HG02588 (cell line): Measurements from ENCODE around the gene FERD3L.

Source experiments
- ATAC-seq: cut with Tn5 transposase; IDR thresholded peaks from one replicate; pipeline ENCODE4 v1.9.1; 2021; ENCODE audit warnings: mild to moderate bottlenecking, moderate library complexity; ENCODE audit not compliant: unreplicated experiment

The FERD3L gene

GRCh38 chr7:19117091-19117869, 27.9 kb downstream of the FERD3L start, which contains the start of gene TWIST1:
Gene TWIST1 (minus strand): TSS chr7:19117636. CDS start chr7:19117321, 315 bp downstream.
- ATAC-seq: no peak

GRCh38 chr7:19116121-19117090, 28.8 kb downstream of the FERD3L start:
- no peak for ATAC-seq

- no peak for ATAC-seq
Observed at GRCh38 chr7:19114551-19114855, 30.7 kb downstream of the FERD3L start.

GRCh38 chr7:19113855-19114550, 31.2 kb downstream of the FERD3L start:
- no peak for ATAC-seq

GRCh38 chr7:19113002-19113350, 32.2 kb downstream of the FERD3L start:
- ATAC-seq: no peak

GRCh38 chr7:19112274-19113001, 32.8 kb downstream of the FERD3L start:
- ATAC-seq: no peak

GRCh38 chr7:19111474-19112273, 33.5 kb downstream of the FERD3L start:
- ATAC-seq: no peak

GRCh38 chr7:19110776-19111175, 34.4 kb downstream of the FERD3L start:
- no peak for ATAC-seq

- ATAC-seq: no peak
Observed at GRCh38 chr7:19110026-19110730, 35.0 kb downstream of the FERD3L start.

- ATAC-seq: no peak
Observed at GRCh38 chr7:19109000-19109946, 35.9 kb downstream of the FERD3L start.

GRCh38 chr7:19107356-19108146, 37.7 kb downstream of the FERD3L start:
- no peak for ATAC-seq

GRCh38 chr7:19107081-19107355, 38.2 kb downstream of the FERD3L start:
- ATAC-seq: no peak

GRCh38 chr7:19106241-19107080, 38.8 kb downstream of the FERD3L start:
- no peak for ATAC-seq

- ATAC-seq: no peak
Observed at GRCh38 chr7:19105546-19105945, 39.7 kb downstream of the FERD3L start.

GRCh38 chr7:19104811-19105210, 40.4 kb downstream of the FERD3L start:
- ATAC-seq: no peak

GRCh38 chr7:19102884-19103283, 42.3 kb downstream of the FERD3L start:
- no peak for ATAC-seq

- no peak for ATAC-seq
Observed at GRCh38 chr7:19101909-19102308, 43.3 kb downstream of the FERD3L start.
